Hypothalamus (tissue), 51 donors: ENCODE results near the gene DNMT1.
A peak's percentile ranks its signal among the peaks of the same experiment; 100 is the strongest.

ENCODE experiments used
- DNase-seq, 51 donors: peaks; one replicate each; lab custom pipeline; 2025; lab: John Stamatoyannopoulos, UW

Gene DNMT1

DNA sequence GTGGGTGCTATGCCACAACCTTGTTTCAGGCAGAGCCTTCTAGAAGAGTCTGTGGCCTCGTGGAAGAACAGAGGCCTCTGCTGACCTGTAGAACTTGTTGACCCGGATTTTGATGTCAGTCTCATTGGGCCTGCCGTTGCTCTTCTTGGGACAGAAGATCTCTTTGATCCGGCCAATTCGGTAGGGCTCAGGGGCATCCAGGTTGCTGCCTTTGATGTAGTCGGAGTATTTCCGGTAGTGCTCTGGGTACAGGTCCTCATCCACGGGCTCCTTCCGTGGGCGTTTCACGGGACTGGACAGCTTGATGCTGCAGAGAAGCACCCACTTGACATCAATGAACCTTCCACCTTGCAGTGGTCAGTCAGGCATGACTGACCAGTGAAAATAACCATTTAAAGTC, 51.1 kb downstream of the DNMT1 start:
- DNase-seq, result no peak

DNA sequence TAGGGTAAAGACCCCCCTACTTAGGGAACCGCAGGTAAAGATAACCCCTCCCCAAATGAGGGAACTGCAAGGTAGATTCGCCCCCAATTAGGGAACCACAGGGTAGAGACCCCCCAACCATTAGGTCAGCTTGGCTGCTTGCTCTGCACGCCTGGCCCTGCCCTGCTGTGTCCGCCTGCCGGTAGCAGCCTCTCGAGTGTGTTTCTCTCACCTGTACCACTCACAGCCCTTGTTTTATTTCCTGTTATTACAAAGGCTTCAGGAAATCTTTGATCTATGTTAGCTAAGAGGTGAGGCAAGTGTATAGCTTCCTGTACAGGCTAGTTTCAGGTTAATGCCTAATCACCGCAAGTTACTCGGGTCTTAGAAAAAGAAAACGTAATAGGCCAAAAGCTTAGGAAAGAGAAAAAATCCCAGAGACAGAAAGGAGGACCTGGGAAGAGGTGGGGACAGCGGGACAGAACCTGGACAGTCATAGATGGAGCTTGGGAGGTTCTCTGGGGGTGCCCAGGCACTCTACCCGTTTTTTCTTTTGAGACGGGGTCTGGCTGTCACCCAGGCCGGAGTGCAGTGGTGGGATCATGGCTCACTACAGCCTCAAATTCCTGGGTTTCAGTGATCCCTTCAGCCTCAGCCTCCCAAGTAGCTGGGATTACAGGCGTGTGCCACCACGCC, 51.9 kb downstream of the DNMT1 start:
- no peak for DNase-seq

GRCh38 chr19:10141973-10142372, 52.8 kb downstream of the DNMT1 start:
- DNase-seq, result no peak

DNA sequence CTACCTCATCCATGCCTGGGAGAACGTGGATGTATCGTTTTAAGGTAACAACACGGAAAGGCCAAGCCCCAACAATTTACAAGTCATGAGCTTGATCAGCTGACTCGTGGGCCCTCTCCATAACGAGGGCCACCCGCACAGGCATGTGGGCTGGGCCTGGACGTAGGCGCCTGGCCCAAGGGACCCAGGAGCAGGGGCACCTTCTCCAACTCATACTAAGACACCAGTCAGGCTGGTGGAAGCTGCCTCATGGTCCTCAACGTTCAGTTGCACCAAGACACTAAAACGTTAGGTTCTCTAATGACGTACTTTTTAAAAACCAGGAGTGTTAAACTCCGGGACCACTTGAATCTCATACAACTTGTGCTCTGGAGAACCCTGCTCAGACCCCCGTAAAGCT, 53.3 kb downstream of the DNMT1 start:
- DNase-seq, result no peak

GRCh38 chr19:10139952-10140351, 54.8 kb downstream of the DNMT1 start:
- no peak for DNase-seq

DNA sequence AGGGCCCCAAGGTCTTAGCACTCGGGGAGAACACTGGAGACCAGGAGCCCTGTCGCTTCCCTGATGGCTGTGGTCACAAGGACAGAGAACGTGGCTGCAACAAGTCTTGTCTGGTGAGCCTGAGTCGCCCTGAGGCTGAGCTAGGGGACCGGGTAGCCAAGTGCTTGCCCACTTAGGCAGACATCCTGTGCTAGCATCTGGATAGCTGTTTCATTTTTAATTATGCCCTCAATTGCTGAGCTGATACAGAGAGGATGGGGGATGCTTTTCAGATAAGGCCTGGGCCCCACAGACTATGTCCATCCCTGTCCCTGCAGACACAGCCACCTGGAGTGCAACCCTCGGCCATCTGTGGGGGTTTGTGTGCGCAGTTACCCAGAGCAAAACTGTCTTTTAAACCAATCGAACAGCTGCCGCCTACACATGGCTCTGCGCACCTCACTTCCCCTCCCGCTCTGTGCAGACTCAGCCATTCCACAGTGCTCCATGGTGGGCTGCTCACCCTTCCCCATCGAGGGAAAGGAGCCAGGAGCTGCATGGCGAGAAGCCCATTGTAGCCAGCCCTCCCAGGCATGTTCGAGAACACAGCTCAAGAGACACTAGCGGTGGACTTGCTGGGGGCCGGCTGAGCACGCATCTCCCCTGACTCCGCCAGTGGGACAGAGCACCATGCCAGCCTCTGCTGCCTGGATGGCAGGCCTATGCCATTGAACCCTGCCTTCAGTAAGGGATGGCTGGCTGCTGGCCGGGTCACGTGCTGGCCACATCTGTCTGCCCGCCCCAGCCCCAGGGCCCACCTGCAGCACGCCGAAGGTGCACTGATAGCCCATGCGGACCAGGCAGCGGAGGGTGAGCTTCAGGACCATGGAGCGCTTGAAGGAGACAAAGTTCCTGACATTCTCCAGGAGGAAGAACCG, 55.6 kb downstream of the DNMT1 start:
- DNase-seq, result no peak

DNA sequence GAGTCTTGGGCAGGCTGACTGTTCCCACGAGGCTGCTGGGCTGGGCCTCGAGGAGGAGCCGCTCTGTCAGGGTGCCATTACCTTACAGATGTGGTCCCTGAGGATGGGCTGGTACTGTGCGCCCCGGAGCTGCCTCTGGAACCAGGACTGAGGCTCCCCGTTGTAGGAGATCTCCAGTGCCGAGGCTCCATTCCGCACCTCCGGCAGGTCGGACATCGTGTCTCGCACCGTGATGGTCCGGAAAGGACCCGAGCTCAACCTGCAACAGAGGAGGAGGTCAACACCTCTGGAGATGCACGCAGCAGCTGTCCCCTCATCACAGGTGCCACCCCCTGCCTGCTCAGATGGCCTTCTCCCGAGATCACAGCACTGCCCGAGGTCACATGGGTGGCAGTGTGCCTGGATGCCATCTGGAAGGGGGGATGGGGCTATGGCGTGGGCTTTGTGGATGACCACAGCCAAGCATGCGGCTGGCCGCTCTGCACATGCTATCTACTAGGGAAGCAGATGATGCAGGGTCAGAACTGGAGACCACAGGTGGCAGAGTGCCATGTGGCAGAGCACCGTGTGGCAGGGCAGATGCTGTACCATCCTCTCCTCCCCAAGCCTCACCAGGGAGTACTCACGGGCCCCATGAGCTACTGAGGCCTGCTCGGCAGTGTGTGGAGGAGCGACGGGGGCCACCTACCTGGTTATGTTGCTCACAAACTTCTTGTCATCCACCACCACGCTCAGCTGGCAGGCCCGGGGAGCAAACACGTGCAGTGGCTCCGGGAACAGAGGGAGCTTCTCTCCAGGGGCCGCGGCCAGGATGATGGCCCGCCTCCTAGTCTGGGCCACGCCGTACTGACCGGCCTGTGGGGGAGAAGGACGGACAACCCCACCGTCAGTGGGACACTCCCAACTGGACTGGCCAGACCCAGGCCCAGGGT, 56.7 kb downstream of the DNMT1 start:
- peak in 30 of 51 donors; percentile 0 to 73 (median 38) for DNase-seq

- no peak for DNase-seq
These were observed 57.8 kb downstream of the DNMT1 start for GRCh38 chr19:10136936-10137335.

DNA sequence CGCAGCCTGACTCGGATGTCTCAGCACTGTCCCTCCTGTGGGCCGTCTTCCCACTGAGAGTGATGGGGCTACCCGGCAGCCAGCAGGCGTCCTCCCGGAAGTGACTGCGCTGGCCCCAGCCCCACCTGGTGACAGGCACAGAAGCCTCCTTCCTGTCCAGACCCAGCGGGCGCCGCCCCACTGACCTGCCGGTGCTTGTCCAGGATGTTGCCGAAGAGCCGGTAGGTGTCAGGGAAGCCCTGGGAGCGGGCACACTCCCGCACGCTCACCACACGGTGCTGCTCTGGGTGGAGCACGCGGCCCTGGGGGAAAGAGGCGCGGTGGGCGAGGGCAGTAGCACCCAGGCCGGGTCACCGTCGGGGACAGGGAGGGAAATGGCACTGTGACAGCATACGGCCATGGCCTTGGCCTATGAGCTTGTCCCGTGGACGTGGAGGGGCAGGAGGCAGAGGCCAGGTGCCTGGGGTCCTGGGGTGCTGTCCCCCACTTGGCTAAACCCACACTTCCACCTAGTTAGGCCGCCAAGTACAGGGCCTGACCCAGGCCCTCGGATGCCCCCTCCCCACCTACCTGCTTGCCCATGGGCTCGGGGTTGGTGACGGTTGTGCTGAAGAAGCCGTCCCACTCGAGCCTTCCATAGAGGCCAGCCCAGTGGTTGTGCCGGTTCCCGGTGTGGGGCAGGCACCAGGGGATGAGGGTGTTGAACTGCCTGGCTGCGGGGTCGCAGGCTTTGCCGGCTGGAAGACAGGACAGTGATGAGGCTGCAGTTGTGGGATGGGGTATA, 59.0 kb downstream of the DNMT1 start:
- no peak for DNase-seq

DNA sequence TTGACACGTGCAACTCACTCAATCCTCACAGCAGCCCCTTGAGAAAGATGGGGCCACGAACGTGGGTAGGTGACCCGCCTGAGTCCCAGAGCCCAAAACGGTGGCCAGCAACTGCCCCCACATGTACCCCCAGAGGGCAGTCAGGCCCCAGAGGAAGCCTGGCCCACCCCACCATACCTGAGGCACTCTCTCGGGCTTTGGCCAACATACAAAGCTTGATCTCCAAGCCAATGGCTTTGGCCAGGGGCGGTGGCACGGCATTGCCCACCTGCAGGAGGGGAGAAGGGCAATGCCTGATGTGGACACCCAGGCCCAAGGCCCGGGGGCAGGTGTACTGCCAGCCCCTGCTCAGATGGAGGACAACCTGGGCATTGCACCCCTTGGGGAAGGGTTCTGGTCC, 60.7 kb downstream of the DNMT1 start:
- DNase-seq, result no peak

GRCh38 chr19:10133596-10133995, 61.2 kb downstream of the DNMT1 start:
- no peak for DNase-seq

GRCh38 chr19:10132905-10133304, 61.8 kb downstream of the DNMT1 start:
- no peak for DNase-seq

DNA sequence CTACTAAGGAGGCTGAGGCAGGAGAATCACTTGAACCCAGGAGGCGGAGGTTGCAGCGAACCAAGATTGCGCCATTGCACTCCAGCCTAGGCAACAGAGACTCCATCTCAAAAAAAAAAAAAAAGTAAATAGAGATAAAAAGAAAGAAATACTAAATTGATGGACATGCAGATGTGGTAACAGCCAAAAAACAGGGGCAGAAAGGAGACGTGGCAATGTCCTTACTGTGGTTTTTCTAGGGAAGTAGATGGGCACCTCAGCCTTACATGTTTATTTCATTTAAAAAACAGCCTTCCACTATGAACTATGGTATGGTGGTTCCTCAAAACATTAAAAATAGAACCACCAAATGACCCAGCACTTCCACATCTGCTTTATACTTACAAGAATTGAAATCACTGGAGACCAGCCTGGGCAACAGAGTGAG, 68.5 kb downstream of the DNMT1 start:
- no peak for DNase-seq

GRCh38 chr19:10124429-10124828, 70.3 kb downstream of the DNMT1 start:
- no peak for DNase-seq

DNA sequence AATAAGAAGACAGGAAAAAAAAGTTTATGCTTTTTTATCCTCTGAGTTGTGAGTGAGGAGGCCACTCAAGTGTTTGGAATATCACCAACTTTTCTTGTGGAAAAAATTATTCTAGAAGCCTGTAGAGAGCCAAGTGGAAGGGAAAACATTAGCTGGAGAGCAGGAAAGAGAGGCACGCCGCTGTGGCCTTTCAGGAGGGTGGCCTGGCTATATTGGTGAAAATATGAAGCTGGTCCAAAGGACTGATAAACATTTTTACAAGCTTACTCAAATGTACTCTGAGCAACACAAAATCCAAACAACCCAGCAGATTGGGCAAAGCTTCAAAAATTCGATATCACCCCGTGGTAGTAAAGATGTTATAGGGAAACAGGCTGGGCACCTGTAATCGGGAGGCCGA, 72.7 kb downstream of the DNMT1 start:
- no peak for DNase-seq

- no peak for DNase-seq
These were observed 74.1 kb downstream of the DNMT1 start for GRCh38 chr19:10120538-10121189.

DNA sequence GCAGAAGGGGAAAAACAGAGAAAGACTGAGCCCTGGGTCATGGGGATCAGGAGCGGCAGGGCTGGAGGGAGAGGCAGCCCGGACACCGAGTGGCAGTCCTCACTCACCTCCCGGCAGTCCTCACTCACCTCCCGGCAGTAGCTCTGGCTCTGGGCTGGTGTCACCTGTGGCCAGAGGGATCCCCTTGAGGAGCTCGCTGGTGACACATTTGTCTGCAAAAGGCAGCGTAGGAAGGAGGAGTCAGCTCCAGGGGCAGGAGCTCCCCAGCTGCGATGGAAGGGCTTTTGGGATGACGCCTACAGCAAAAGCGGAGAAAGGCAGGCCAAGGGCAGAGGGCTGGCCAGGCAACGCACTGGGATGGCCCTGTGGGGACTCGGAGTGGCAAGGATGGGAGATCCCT, 75.8 kb downstream of the DNMT1 start:
- no peak for DNase-seq

DNA sequence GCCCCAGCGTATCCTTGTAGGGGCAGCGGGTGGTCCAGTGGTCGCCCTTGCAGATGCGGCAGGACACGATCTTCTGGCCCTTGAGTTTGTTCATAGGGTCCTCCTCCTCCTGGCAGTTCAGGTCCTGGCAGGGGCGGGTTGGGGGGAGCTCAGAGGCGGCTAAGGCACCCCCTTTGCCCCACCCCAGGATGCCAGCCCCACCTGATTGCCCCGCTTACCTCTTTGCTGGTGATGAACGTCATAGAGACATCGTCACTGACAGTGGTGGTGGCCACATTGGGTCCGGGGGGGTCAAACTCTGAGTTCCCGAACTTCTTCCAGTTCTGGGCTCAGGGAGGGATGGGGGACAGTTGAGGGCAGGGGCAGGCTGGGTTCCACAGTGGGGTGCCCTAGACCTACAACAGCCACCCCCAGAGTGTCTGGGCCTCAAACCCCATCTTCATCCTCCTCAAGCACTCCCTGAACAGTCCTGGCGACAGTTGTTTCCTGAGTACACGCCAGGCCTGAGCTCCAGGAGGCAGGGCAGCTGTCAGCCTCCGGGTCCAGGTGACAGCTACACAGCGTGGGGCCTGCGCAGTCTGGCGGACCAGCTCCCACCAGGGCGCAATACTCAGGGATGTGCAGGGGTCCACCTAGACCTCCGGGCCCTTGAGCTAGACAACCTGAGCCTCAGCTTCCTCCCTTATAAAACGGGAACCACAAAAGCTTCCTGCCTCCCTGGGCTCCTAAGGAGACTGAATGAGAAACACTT, 77.7 kb downstream of the DNMT1 start:
- no peak for DNase-seq
